PC-9 (cell line): Measurements from ENCODE around the gene OR8H1. TPM values are rescaled to one million over a fixed set of nuclear protein-coding genes. Genes with fewer than 3 reads are reported as not detected.

Experiments
- BruUV-seq: library from RNA; stranded (reverse); fragments of 400-500 nt; replicated peaks from 2 replicates; lab custom pipeline; 2021; lab: Mats Ljungman, UMichigan
- CTCF ChIA-PET: fragments of 300-600 bp; sonication (Branson Sonifier 250); formaldehyde crosslinking; loops from one replicate; lab custom pipeline; 2022; ENCODE audit warnings: antibody characterized with exemption; lab: Charles Lee
- POLR2A ChIA-PET: fragments of 300-600 bp; sonication (Branson Sonifier 250); formaldehyde crosslinking; loops from one replicate; lab custom pipeline; 2022; ENCODE audit warnings: antibody characterized with exemption; ENCODE audit not compliant: unreplicated experiment; lab: Charles Lee
- DNase-seq, 2 experiments: peaks; one replicate each; pipeline versions ENCODE4 v3.0.0 to v3.0.0-alpha.2; 2015 to 2022; ENCODE audit warnings: mixed read lengths in 1 of 2
- H2AFZ ChIP-seq: fragments of 200-600 bp; sonication (generic); 2 replicates; pipeline ENCODE4 v1.8.1; 2017; ENCODE audit warnings: antibody characterized with exemption
- H3F3A ChIP-seq: fragments of 200-600 bp; sonication (generic); 2 replicates; pipeline ENCODE4 v1.8.1; 2017; ENCODE audit warnings: antibody characterized with exemption, mild to moderate bottlenecking, low read depth; ENCODE audit not compliant: insufficient read depth
- H3K27ac ChIP-seq: fragments of 200-600 bp; sonication (generic); 2 replicates; pipeline ENCODE4 v1.6.1; 2016; ENCODE audit warnings: mixed run types
- H3K27me3 ChIP-seq: fragments of 200-600 bp; sonication (generic); 2 replicates; pipeline ENCODE4 v1.6.1; 2016; ENCODE audit warnings: low read depth, mixed run types; ENCODE audit not compliant: insufficient read depth
- H3K36me3 ChIP-seq: fragments of 200-600 bp; sonication (generic); 2 replicates; pipeline ENCODE4 v1.6.1; 2016; ENCODE audit warnings: low read depth, mixed run types
- H3K4me1 ChIP-seq: fragments of 200-600 bp; sonication (generic); replicated peaks from 2 replicates; pipeline ENCODE4 v1.6.1; 2016; ENCODE audit warnings: mixed run types; ENCODE audit not compliant: insufficient read depth
- H3K4me2 ChIP-seq: fragments of 200-600 bp; sonication (generic); 2 replicates; pipeline ENCODE4 v1.6.1; 2017; ENCODE audit warnings: mixed run types
- H3K4me3 ChIP-seq: fragments of 200-600 bp; sonication (generic); 2 replicates; pipeline ENCODE4 v1.6.1; 2016; ENCODE audit warnings: mixed run types
- H3K79me2 ChIP-seq: fragments of 200-600 bp; sonication (generic); 2 replicates; pipeline ENCODE4 v1.6.1; 2017; ENCODE audit warnings: low read depth, mixed run types
- H3K9me2 ChIP-seq: fragments of 200-600 bp; sonication (generic); 2 replicates; pipeline ENCODE4 v1.8.1; 2017; ENCODE audit warnings: mild to moderate bottlenecking; ENCODE audit not compliant: insufficient read depth
- H3K9me3 ChIP-seq: fragments of 200-600 bp; sonication (generic); 2 replicates; pipeline ENCODE4 v1.8.1; 2016; ENCODE audit warnings: low read depth; ENCODE audit not compliant: insufficient read depth
- H4K20me1 ChIP-seq: fragments of 200-600 bp; sonication (generic); 2 replicates; pipeline ENCODE4 v1.8.1; 2017; ENCODE audit not compliant: insufficient read depth
- EZH2 ChIP-seq: fragments of 200-600 bp; sonication (generic); IDR thresholded peaks from 2 replicates; pipeline ENCODE4 v1.8.0; 2017; ENCODE audit warnings: antibody characterized with exemption, low read depth
- intact Hi-C: fragments of 100-400 bp; cut with micrococcal nuclease; formaldehyde crosslinking; loops from one replicate; pipeline ENCODE4 v1.10.0; 2022; ENCODE audit not compliant: unreplicated experiment
- total RNA-seq: library from RNA; stranded (reverse); gene quantifications from 2 replicates; pipeline ENCODE4 v1.2.3, GENCODE V29; 2021
- TF ChIP-seq, protein P1 (sequence below): fragments of 200-600 bp; sonication (generic); conservative IDR thresholded peaks from 2 replicates; pipeline ENCODE4 v1.6.1; 2017; ENCODE audit warnings: mixed run types, antibody characterized with exemption, mild to moderate bottlenecking, moderate library complexity

OR8H1 gene
- total RNA-seq, 1 experiment from 2014 or later, result not detected

DNA sequence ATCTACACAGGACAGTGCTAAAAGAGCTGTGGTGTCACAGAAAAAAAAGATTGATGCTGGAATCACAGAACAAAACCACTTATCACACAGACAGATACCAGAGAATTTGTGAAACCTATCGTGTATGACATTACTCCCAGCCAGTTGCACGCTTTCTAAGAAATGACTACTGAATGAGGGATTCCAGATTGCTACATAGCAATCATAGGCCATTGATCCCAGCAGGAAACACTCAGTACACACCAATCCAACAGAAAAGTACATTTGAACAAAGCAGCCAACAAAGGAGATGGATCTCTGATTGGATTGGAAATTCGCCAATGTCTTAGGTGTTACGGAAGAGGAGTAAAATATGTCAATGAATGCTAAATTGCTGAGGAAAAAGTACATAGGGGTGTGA is 4.8 kb upstream of the OR8H1 start:
- H3K27ac ChIP-seq, result no peak overlapping the region

DNA sequence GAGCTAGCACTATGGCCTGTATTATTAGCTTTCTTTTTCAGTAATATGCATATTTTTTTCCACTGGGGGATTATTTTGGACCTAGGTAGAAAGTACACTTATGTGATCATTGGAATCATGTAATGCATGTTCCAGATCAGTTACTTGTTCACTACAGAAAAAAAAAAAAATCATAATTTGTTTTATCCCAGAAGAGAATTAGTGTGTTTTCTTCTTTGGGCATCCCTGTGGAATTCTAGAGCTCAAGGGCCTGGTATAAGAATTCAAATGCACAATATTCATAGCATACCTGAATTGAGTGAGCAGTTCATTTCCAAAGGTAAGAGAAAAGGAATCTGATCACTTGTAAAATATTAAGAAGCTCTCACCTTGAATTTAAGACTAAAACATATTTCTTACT is 18.2 kb downstream of the OR8H1 start, which contains the start of gene OR5T1:
Gene OR5T1 (plus strand): TSS at position 301 of the 400 bp plus-strand sequence. CDS start 1,485 bp downstream, outside the sequence.
- Histone ChIP-seq H3K4me3 (no peak within 1 kb of the TSS), H3K27ac (no peak within 1 kb of the TSS), H3K36me3 (no peaks in the 10 kb centered on the region), H4K20me1 (no peaks in the 10 kb centered on the region), H3K79me2 (no peaks in the 10 kb centered on the region), H3K9me3 (no peaks in the 10 kb centered on the region), H3K4me2 (no peak within 1 kb of the TSS), H3K27me3 (no peaks in the 10 kb centered on the region), H2AFZ (no peak within 1 kb of the TSS), H3K4me1 (no peaks in the 10 kb centered on the region), H3K9me2 (no peaks in the 10 kb centered on the region), H3F3A (no peaks in the 10 kb centered on the region)
- DNase-seq, result no peak
- TF ChIP-seq, protein P1, sequence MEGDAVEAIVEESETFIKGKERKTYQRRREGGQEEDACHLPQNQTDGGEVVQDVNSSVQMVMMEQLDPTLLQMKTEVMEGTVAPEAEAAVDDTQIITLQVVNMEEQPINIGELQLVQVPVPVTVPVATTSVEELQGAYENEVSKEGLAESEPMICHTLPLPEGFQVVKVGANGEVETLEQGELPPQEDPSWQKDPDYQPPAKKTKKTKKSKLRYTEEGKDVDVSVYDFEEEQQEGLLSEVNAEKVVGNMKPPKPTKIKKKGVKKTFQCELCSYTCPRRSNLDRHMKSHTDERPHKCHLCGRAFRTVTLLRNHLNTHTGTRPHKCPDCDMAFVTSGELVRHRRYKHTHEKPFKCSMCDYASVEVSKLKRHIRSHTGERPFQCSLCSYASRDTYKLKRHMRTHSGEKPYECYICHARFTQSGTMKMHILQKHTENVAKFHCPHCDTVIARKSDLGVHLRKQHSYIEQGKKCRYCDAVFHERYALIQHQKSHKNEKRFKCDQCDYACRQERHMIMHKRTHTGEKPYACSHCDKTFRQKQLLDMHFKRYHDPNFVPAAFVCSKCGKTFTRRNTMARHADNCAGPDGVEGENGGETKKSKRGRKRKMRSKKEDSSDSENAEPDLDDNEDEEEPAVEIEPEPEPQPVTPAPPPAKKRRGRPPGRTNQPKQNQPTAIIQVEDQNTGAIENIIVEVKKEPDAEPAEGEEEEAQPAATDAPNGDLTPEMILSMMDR, result no peak
- no peak for TF ChIP-seq EZH2
- no TSS peak for BruUV-seq
- intact Hi-C loops, result no loop called here
- ChIA-PET POLR2A (no interaction called here), CTCF (no interaction called here)

More for the DNA sequence above, 4.8 kb upstream of the OR8H1 start:
- TF ChIP-seq, protein P1, result no peak
- TF ChIP-seq EZH2, result no peak
- Histone ChIP-seq H3K4me3 (no peak overlapping the region), H3K4me2 (no peak overlapping the region), H3K36me3 (no peaks in the 10 kb centered on the region), H3F3A (no peaks in the 10 kb centered on the region), H2AFZ (no peak overlapping the region), H3K9me2 (no peaks in the 10 kb centered on the region), H3K9me3 (no peaks in the 10 kb centered on the region), H3K79me2 (no peaks in the 10 kb centered on the region), H3K27me3 (0 out of 2 replicates have a peak, but pooled peaks cover 3% of the 10 kb centered on the region), H3K4me1 (no peaks in the 10 kb centered on the region), H4K20me1 (no peaks in the 10 kb centered on the region)
- no TSS peak for BruUV-seq
- POLR2A ChIA-PET, result no interaction called here
- intact Hi-C loops, result no loop called here
- DNase-seq, result no peak
- CTCF ChIA-PET, result no interaction called here

DNA sequence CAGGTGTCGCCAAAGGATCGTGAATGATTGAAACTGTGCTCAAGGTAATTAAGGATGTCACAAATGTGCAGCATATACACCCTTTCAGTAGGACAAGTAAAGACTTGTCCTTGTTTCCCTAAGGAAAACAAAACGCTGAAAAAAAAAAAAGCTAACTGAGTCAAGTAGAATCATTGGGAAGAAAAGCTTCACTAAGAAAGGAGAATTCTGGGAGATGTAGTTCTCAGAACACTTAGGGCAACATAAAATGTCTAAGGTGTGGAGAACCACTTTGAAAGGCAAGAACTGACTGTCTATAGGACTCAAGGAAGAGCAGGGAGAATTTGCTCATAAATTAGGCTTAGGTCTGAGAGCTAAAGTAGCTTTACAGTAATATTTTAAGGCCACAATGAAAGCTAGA is 21.0 kb downstream of the OR8H1 start:
- no peaks in the 10 kb centered on the region for H3K9me2 ChIP-seq
- no peaks in the 10 kb centered on the region for H3K79me2 ChIP-seq
- H3K27me3 ChIP-seq, result no peaks in the 10 kb centered on the region
- no peak for TF ChIP-seq EZH2
- TF ChIP-seq, protein P1, result no peak
- CTCF ChIA-PET, result no interaction called here
- POLR2A ChIA-PET, result no interaction called here
- intact Hi-C loops, result no loop called here
- H3K9me3 ChIP-seq, result no peaks in the 10 kb centered on the region
- no peaks in the 10 kb centered on the region for H3K4me1 ChIP-seq
- H3F3A ChIP-seq, result no peaks in the 10 kb centered on the region
- no TSS peak for BruUV-seq
- H3K27ac ChIP-seq, result no peak overlapping the region
- no peak for DNase-seq
- no peak overlapping the region for H2AFZ ChIP-seq
- H4K20me1 ChIP-seq, result no peaks in the 10 kb centered on the region
- H3K4me2 ChIP-seq, result no peak overlapping the region
- H3K4me3 ChIP-seq, result no peak overlapping the region
- no peaks in the 10 kb centered on the region for H3K36me3 ChIP-seq
